Measurements from ENCODE around the gene LCE1E.

DNA sequence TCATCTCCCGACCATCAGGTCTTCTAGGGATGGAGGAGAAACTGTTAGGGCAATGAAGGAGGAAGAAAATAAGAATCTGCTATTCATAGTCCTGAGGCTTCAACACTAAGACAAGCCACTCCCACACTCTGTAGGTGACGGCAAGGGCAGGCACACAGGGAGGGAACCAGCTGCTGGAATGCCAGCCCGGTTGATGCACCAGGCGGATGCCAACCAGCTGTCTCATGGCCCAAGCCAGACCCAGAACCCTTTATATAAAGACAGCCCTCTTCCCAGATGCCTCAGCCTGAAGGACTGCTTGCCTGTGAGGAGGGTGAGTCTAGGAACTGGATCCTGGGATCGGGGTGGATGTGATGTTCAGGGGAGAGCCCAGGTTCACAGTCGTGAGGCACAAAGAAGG lies 28.3 kb upstream of the LCE1E start, which contains the start of gene KPRP:
- TF ChIP-seq, protein P1, sequence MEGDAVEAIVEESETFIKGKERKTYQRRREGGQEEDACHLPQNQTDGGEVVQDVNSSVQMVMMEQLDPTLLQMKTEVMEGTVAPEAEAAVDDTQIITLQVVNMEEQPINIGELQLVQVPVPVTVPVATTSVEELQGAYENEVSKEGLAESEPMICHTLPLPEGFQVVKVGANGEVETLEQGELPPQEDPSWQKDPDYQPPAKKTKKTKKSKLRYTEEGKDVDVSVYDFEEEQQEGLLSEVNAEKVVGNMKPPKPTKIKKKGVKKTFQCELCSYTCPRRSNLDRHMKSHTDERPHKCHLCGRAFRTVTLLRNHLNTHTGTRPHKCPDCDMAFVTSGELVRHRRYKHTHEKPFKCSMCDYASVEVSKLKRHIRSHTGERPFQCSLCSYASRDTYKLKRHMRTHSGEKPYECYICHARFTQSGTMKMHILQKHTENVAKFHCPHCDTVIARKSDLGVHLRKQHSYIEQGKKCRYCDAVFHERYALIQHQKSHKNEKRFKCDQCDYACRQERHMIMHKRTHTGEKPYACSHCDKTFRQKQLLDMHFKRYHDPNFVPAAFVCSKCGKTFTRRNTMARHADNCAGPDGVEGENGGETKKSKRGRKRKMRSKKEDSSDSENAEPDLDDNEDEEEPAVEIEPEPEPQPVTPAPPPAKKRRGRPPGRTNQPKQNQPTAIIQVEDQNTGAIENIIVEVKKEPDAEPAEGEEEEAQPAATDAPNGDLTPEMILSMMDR (IDR thresholded peaks at IDR 0.05; ENCODE audit: low read depth, low read length): no peak
- no peak for TF ChIP-seq EZH2phosphoT487 (IDR thresholded peaks at IDR 0.05; ENCODE audit: low read depth)

All from OCI-LY3 (cell line).